GM23338 (cell line): ENCODE data around the gene CGB2. TPM values are rescaled to one million over a fixed set of nuclear protein-coding genes. Genes with fewer than 3 reads are reported as not detected.

Experiments used
- ATAC-seq: fragments of 200-7000 bp; cut with Tn5 transposase; 3 replicates; pipeline ENCODE4 v1.9.1; 2020
- DNase-seq: peaks from one replicate; pipeline ENCODE4 v3.0.0-alpha.2; 2015; ENCODE audit warnings: low spot score
- H2AFZ ChIP-seq: fragments of 200-600 bp; sonication (generic); 2 replicates; pipeline ENCODE4 v1.8.0; 2016; ENCODE audit warnings: antibody characterized with exemption, mild to moderate bottlenecking, moderate library complexity
- H3F3A ChIP-seq: fragments of 200-600 bp; sonication (generic); replicated peaks from 2 replicates; pipeline ENCODE4 v1.8.0; 2017; ENCODE audit warnings: antibody characterized with exemption, mixed run types, low read depth
- H3K27ac ChIP-seq: fragments of 200-600 bp; sonication (generic); 2 replicates; pipeline ENCODE4 v1.6.1; 2016; ENCODE audit warnings: low read depth
- H3K27me3 ChIP-seq: fragments of 200-600 bp; sonication (generic); 2 replicates; pipeline ENCODE4 v1.8.0; 2016; ENCODE audit warnings: mild to moderate bottlenecking, mixed run types, moderate library complexity; ENCODE audit not compliant: insufficient read depth
- H3K36me3 ChIP-seq: fragments of 200-600 bp; sonication (generic); 2 replicates; pipeline ENCODE4 v1.8.0; 2016; ENCODE audit warnings: mild to moderate bottlenecking; ENCODE audit not compliant: insufficient read depth
- H3K4me1 ChIP-seq: fragments of 200-600 bp; sonication (generic); 2 replicates; pipeline ENCODE4 v1.8.0; 2016; ENCODE audit warnings: mild to moderate bottlenecking, moderate library complexity; ENCODE audit not compliant: insufficient read depth
- H3K4me2 ChIP-seq: fragments of 200-600 bp; sonication (generic); 2 replicates; pipeline ENCODE4 v1.7.1; 2017; ENCODE audit warnings: mixed run types
- H3K4me3 ChIP-seq: fragments of 200-600 bp; sonication (generic); 2 replicates; pipeline ENCODE4 v1.6.1; 2016; ENCODE audit warnings: mixed run types
- H3K79me2 ChIP-seq: fragments of 200-600 bp; sonication (generic); replicated peaks from 2 replicates; pipeline ENCODE4 v1.8.0; 2017; ENCODE audit warnings: mild to moderate bottlenecking; ENCODE audit not compliant: insufficient read depth
- H3K9me2 ChIP-seq: fragments of 200-600 bp; sonication (generic); 2 replicates; pipeline ENCODE4 v1.8.0; 2017; ENCODE audit not compliant: insufficient read depth
- H4K20me1 ChIP-seq: fragments of 200-600 bp; sonication (generic); replicated peaks from 2 replicates; pipeline ENCODE4 v1.8.0; 2017; ENCODE audit warnings: mild to moderate bottlenecking; ENCODE audit not compliant: insufficient read depth
- H3K27ac Mint-ChIP-seq: 2 replicates; pipeline ENCODE4 v1.8.0; 2020; ENCODE audit warnings: inconsistent platforms, mild to moderate bottlenecking, moderate library complexity, mixed read lengths
- H3K27me3 Mint-ChIP-seq: 3 replicates; pipeline ENCODE4 v1.8.0; 2022; ENCODE audit warnings: low read depth, mild to moderate bottlenecking, moderate library complexity, mixed read lengths, inconsistent platforms; ENCODE audit not compliant: insufficient read depth, poor library complexity
- H3K36me3 Mint-ChIP-seq: 3 replicates; pipeline ENCODE4 v1.8.0; 2021; ENCODE audit warnings: low read depth, mild to moderate bottlenecking, inconsistent platforms, moderate library complexity, mixed read lengths
- H3K4me1 Mint-ChIP-seq: 3 replicates; pipeline ENCODE4 v1.8.0; 2020; ENCODE audit warnings: mild to moderate bottlenecking, inconsistent platforms, mixed read lengths
- H3K4me3 Mint-ChIP-seq: 3 replicates; pipeline ENCODE4 v1.8.0; 2021; ENCODE audit warnings: moderate library complexity, mild to moderate bottlenecking, inconsistent platforms, mixed read lengths
- H3K9me3 Mint-ChIP-seq: 3 replicates; pipeline ENCODE4 v1.8.0; 2020; ENCODE audit warnings: moderate library complexity, mild to moderate bottlenecking, inconsistent platforms, mixed read lengths
- CREB1 ChIP-seq: fragments of 250-450 bp; sonication (Bioruptor Pico); IDR thresholded peaks from 2 replicates; pipeline ENCODE4 v1.5.0; 2020; ENCODE audit warnings: low read depth, mild to moderate bottlenecking, moderate library complexity
- EZH2 ChIP-seq: fragments of 200-600 bp; sonication (generic); IDR thresholded peaks from one replicate; pipeline ENCODE4 v1.8.0; 2017; ENCODE audit warnings: antibody characterized with exemption, mild to moderate bottlenecking, low read depth; ENCODE audit not compliant: unreplicated experiment
- EZH2phosphoT487 ChIP-seq: fragments of 200-600 bp; sonication (generic); IDR thresholded peaks from one replicate; pipeline ENCODE4 v1.8.1; 2018; ENCODE audit warnings: antibody characterized with exemption; ENCODE audit not compliant: unreplicated experiment
- POLR2AphosphoS5 ChIP-seq: IDR thresholded peaks from 2 replicates; pipeline ENCODE4 v1.6.1; 2016; ENCODE audit warnings: antibody characterized with exemption, low read depth
- STAT1 ChIP-seq: IDR thresholded peaks from one replicate; pipeline ENCODE4 v1.6.1; 2016; ENCODE audit warnings: antibody characterized with exemption; ENCODE audit not compliant: unreplicated experiment
- ZNF114 ChIP-seq: fragments of 250-450 bp; sonication (Bioruptor Pico); IDR thresholded peaks from 2 replicates; pipeline ENCODE4 v1.5.0; 2020; ENCODE audit warnings: mild to moderate bottlenecking, moderate library complexity
- ZNF331 ChIP-seq: fragments of 250-450 bp; sonication (Bioruptor Pico); IDR thresholded peaks from 2 replicates; pipeline ENCODE4 v1.5.0; 2020; ENCODE audit warnings: low read depth, mild to moderate bottlenecking, moderate library complexity
- polyA plus RNA-seq: library from polyadenylated mRNA; unstranded; fragments of >200 nt; fragmentation: Nextera tagmentation; extraction: Ambion mirVana; gene quantifications from 2 replicates; pipeline ENCODE4 v1.2.1, GENCODE V29; 2016
- total RNA-seq: library from RNA; depleted of rRNA; stranded (reverse); fragments of >200 nt; shearing (Covaris generic); gene quantifications from 2 replicates; pipeline ENCODE4 v1.2.3, GENCODE V29; 2014
- TF ChIP-seq, protein P1 (sequence below), 2 experiments: fragments of 200-600 bp in 1 of 2; sonication (generic) in 1 of 2; conservative IDR thresholded peaks; 2 replicates each; pipeline versions ENCODE4 v1.5.1 to v1.6.1; 2016 to 2017; ENCODE audit warnings: antibody characterized with exemption in 2 of 2, low read depth in 2 of 2, mild to moderate bottlenecking in 2 of 2, moderate library complexity in 1 of 2
- TF ChIP-seq, protein P2 (sequence below): IDR thresholded peaks from 2 replicates; pipeline ENCODE4 v1.6.1; 2016; ENCODE audit warnings: antibody characterized with exemption

The CGB2 gene
- total and polyA plus RNA-seq, 2 experiments from 2014 or later, result 0.57 TPM; not detected in 1

DNA sequence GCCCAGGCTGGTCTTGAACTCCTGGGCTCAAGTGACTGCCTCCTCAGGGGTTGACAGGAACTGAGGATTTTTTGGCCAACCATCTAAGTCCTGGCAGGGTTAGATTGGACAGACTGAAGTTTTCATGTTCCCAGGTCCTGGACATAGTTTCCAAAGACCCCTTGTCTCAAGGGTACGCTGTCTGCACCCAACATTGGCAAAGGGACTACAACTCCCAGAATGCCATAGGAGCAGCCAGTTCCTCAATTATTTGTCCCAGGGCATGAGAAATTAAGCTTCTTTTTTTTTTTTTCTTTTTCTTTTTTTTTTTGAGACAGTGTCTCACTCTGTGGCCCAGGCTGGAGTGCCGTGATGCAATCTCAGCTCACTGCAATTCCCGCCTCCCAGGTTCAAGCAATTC is 45.5 kb upstream of the CGB2 start (continued):
- TF ChIP-seq, protein P1, sequence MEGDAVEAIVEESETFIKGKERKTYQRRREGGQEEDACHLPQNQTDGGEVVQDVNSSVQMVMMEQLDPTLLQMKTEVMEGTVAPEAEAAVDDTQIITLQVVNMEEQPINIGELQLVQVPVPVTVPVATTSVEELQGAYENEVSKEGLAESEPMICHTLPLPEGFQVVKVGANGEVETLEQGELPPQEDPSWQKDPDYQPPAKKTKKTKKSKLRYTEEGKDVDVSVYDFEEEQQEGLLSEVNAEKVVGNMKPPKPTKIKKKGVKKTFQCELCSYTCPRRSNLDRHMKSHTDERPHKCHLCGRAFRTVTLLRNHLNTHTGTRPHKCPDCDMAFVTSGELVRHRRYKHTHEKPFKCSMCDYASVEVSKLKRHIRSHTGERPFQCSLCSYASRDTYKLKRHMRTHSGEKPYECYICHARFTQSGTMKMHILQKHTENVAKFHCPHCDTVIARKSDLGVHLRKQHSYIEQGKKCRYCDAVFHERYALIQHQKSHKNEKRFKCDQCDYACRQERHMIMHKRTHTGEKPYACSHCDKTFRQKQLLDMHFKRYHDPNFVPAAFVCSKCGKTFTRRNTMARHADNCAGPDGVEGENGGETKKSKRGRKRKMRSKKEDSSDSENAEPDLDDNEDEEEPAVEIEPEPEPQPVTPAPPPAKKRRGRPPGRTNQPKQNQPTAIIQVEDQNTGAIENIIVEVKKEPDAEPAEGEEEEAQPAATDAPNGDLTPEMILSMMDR (conservative IDR thresholded peaks at IDR 0.05; ENCODE audit: low read depth in 2 of 2), result no peak
- no peak for TF ChIP-seq ZNF114 (CRISPR knock-in tag)

DNA sequence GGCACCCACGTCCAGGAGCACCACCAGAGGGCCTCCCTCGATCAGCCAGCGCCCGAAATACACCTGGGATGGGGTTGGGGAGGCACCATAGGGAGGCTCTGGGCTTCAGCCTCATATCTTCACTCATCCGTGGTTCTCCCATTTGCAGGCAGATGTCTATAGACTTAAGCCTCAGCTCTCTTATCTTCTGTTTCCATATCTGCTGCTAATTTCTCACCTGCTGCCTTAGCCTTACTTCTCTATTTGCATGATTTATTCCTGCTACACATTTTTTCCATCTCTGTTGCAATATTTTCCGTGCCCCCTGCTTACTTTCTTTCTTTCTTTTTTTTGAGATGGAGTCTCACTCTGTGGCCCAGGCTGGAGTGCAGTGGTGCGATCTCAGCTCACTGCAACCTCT is 44.4 kb upstream of the CGB2 start:
- no peak overlapping the region for H3K4me2 ChIP-seq
- no peak overlapping the region for H3K27ac ChIP-seq
- no peak overlapping the region for H3K27ac Mint-ChIP-seq

DNA sequence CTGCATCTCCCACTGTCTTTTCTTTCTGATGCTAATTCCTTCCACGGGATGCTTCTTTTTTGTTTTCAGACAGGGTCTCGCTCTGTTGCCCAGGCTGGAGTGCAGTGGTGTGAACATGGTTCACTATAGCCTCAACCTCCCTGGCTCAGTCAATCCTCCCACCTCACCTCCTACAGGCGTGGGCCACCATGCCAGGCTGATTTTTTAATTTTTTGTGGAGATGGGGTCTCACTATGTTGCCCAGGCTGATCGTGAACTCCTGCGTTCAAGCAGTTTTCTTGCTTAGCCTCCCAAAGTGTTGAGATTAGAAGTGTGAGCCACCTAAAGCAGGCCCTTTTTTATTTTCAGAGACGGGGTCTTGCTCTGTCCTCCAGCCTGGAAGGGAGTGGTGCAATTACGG is 43.4 kb upstream of the CGB2 start:
- H3K9me3 Mint-ChIP-seq, result no peaks in the 10 kb centered on the region
- peaks cover 53% of the 10 kb centered on the region for H3K36me3 Mint-ChIP-seq
- H3K4me1 Mint-ChIP-seq, result peaks cover 13% of the 10 kb centered on the region; the same call in 2 of the 3 replicates
- DNase-seq (no peak), ATAC-seq (no peak)
- H3K27me3 Mint-ChIP-seq, result peaks cover 5% of the 10 kb centered on the region
- no peak overlapping the region for H3K4me3 Mint-ChIP-seq
- Histone ChIP-seq H3K4me2 (no peak overlapping the region), H3F3A (0 out of 2 replicates have a peak, but pooled peaks cover 3% of the 10 kb centered on the region), H2AFZ (no peak overlapping the region), H3K27ac (no peak overlapping the region), H3K4me1 (peaks cover 7% of the 10 kb centered on the region; the same call in 1 of the 2 replicates), H3K36me3 (peaks cover 6% of the 10 kb centered on the region), H3K27me3 (no peaks in the 10 kb centered on the region), H3K79me2 (peaks cover 15% of the 10 kb centered on the region; the same call in 1 of the 2 replicates), H3K4me3 (no peak overlapping the region), H4K20me1 (peaks cover 10% of the 10 kb centered on the region), H3K9me2 (no peaks in the 10 kb centered on the region)
- H3K27ac Mint-ChIP-seq, result no peak overlapping the region
- no peak for TF ChIP-seq STAT1
- no peak for TF ChIP-seq EZH2phosphoT487
- TF ChIP-seq CREB1 (CRISPR knock-in tag), result no peak
- TF ChIP-seq POLR2AphosphoS5, result no peak
- no peak for TF ChIP-seq ZNF331
- TF ChIP-seq, protein P1 (conservative IDR thresholded peaks at IDR 0.05; ENCODE audit: low read depth in 2 of 2), result no peak
- TF ChIP-seq EZH2, result no peak
- TF ChIP-seq, protein P2, sequence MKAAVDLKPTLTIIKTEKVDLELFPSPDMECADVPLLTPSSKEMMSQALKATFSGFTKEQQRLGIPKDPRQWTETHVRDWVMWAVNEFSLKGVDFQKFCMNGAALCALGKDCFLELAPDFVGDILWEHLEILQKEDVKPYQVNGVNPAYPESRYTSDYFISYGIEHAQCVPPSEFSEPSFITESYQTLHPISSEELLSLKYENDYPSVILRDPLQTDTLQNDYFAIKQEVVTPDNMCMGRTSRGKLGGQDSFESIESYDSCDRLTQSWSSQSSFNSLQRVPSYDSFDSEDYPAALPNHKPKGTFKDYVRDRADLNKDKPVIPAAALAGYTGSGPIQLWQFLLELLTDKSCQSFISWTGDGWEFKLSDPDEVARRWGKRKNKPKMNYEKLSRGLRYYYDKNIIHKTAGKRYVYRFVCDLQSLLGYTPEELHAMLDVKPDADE, result no peak

More for the DNA sequence above, 44.4 kb upstream of the CGB2 start:
- ATAC-seq (no peak), DNase-seq (no peak)
- Mint-ChIP-seq H3K4me3 (no peak overlapping the region), H3K36me3 (peaks cover 63% of the 10 kb centered on the region), H3K9me3 (no peaks in the 10 kb centered on the region), H3K27me3 (peaks cover 2% of the 10 kb centered on the region), H3K4me1 (peaks cover 11% of the 10 kb centered on the region; the same call in 2 of the 3 replicates)
- H4K20me1 ChIP-seq, result peaks cover 13% of the 10 kb centered on the region
- H2AFZ ChIP-seq, result no peak overlapping the region
- 0 out of 2 replicates have a peak, but pooled peaks cover 3% of the 10 kb centered on the region for H3F3A ChIP-seq
- no peak overlapping the region for H3K4me3 ChIP-seq
- H3K36me3 ChIP-seq, result peaks cover 6% of the 10 kb centered on the region
- no peaks in the 10 kb centered on the region for H3K27me3 ChIP-seq
- no peak for TF ChIP-seq EZH2phosphoT487
- TF ChIP-seq, protein P1 (conservative IDR thresholded peaks at IDR 0.05; ENCODE audit: low read depth in 2 of 2), result peak; percentile 9 to 43; a peak in 2 of 4 replicates
- H3K9me2 ChIP-seq, result no peaks in the 10 kb centered on the region
- peaks cover 7% of the 10 kb centered on the region; the same call in 1 of the 2 replicates for H3K4me1 ChIP-seq
- H3K79me2 ChIP-seq, result peaks cover 9% of the 10 kb centered on the region; the same call in 1 of the 2 replicates
